CD14-positive monocyte (primary cell): ENCODE results near the gene PER3. TPM values are rescaled to one million over a fixed set of nuclear protein-coding genes. Genes with fewer than 3 reads are reported as not detected.

Experiments
- DNase-seq, 3 donors: peaks; one replicate each; pipeline ENCODE4 v3.0.0-alpha.2; 2011 to 2022
- H2AFZ ChIP-seq: 2 replicates; pipeline ENCODE4 v1.6.0; 2012; ENCODE audit warnings: mild to moderate bottlenecking, low read depth, low read length, inconsistent platforms; ENCODE audit not compliant: insufficient read depth, poor library complexity, severe bottlenecking
- H3K27ac ChIP-seq, 2 donors: 1 replicate in 1 of 2; 2 replicates in 1 of 2; pipeline ENCODE4 v1.5.1; 2012 to 2013; ENCODE audit warnings: low read length in 2 of 2, control low read depth in 1 of 2, inconsistent platforms in 1 of 2, low read depth in 1 of 2, mild to moderate bottlenecking in 1 of 2
- H3K27me3 ChIP-seq, 2 donors: one replicate each; pipeline versions ENCODE4 v1.6.0 to v1.6.1; 2011 to 2013; ENCODE audit warnings: low read length in 2 of 2; ENCODE audit not compliant: control insufficient read depth in 2 of 2, insufficient read depth in 2 of 2
- H3K36me3 ChIP-seq, 2 donors: replicated peaks in 1 of 2; 1 replicate in 1 of 2; 2 replicates in 1 of 2; pipeline versions ENCODE4 v1.5.1 to v1.6.1; 2012 to 2013; ENCODE audit warnings: low read length in 2 of 2, control low read depth in 1 of 2, inconsistent platforms in 1 of 2, mild to moderate bottlenecking in 1 of 2; ENCODE audit not compliant: insufficient read depth in 2 of 2, control insufficient read depth in 1 of 2
- H3K4me1 ChIP-seq, 2 donors: 1 replicate in 1 of 2; 2 replicates in 1 of 2; pipeline versions ENCODE4 v1.5.1 to v1.6.1; 2012 to 2013; ENCODE audit warnings: low read length in 2 of 2, control low read depth in 1 of 2, inconsistent platforms in 1 of 2, mild to moderate bottlenecking in 1 of 2, moderate library complexity in 1 of 2; ENCODE audit not compliant: insufficient read depth in 2 of 2, control insufficient read depth in 1 of 2
- H3K4me2 ChIP-seq: replicated peaks from 2 replicates; pipeline ENCODE3; 2012; ENCODE audit warnings: low read length, moderate library complexity, mild to moderate bottlenecking; ENCODE audit not compliant: poor library complexity, severe bottlenecking; ENCODE audit errors: extremely low read depth
- H3K4me3 ChIP-seq, 3 experiments: fragments of 200-600 bp in 1 of 3; sonication (generic) in 1 of 3; replicated peaks in 1 of 3; 1 replicate in 2 of 3; 2 replicates in 1 of 3; pipeline ENCODE4 v1.5.1; 2011 to 2013; ENCODE audit warnings: low read length in 3 of 3, mild to moderate bottlenecking in 3 of 3, control low read depth in 2 of 3, low read depth in 2 of 3, inconsistent platforms in 1 of 3, moderate library complexity in 1 of 3
- H3K79me2 ChIP-seq: 2 replicates; pipeline ENCODE4 v1.6.0; 2012; ENCODE audit warnings: mild to moderate bottlenecking, control low read depth, inconsistent platforms, low read length, moderate library complexity; ENCODE audit not compliant: insufficient read depth
- H3K9ac ChIP-seq: 2 replicates; pipeline ENCODE4 v1.6.0; 2017; ENCODE audit warnings: low read length, mild to moderate bottlenecking; ENCODE audit not compliant: insufficient read depth, poor library complexity, severe bottlenecking
- H3K9me3 ChIP-seq, 2 donors: replicated peaks in 1 of 2; 1 replicate in 1 of 2; 2 replicates in 1 of 2; pipeline versions ENCODE4 v1.5.1 to v1.6.1; 2012 to 2013; ENCODE audit warnings: low read length in 2 of 2, control low read depth in 1 of 2; ENCODE audit not compliant: control insufficient read depth in 1 of 2, insufficient read depth in 1 of 2
- H4K20me1 ChIP-seq: 2 replicates; pipeline ENCODE4 v1.6.0; 2012; ENCODE audit warnings: mild to moderate bottlenecking, low read length, control low read depth, moderate library complexity; ENCODE audit not compliant: insufficient read depth
- H3K27ac Mint-ChIP-seq, 7 donors: one replicate each; pipeline ENCODE4 v1.8.0; 2020; ENCODE audit warnings: mild to moderate bottlenecking in 7 of 7, mixed read lengths in 7 of 7, moderate library complexity in 6 of 7, inconsistent platforms in 2 of 7
- H3K27me3 Mint-ChIP-seq, 3 donors: one replicate each; pipeline ENCODE4 v1.8.0; 2021 to 2022; ENCODE audit warnings: low read depth in 3 of 3, mild to moderate bottlenecking in 3 of 3, mixed read lengths in 3 of 3, moderate library complexity in 3 of 3, inconsistent platforms in 1 of 3
- H3K36me3 Mint-ChIP-seq, 2 donors: one replicate each; pipeline ENCODE4 v1.8.0; 2020; ENCODE audit warnings: mixed read lengths in 2 of 2, inconsistent platforms in 1 of 2, mild to moderate bottlenecking in 1 of 2
- H3K4me1 Mint-ChIP-seq: one replicate; pipeline ENCODE4 v1.8.0; 2020; ENCODE audit warnings: mild to moderate bottlenecking, mixed read lengths
- H3K4me3 Mint-ChIP-seq, 2 donors: one replicate each; pipeline ENCODE4 v1.8.0; 2020; ENCODE audit warnings: mild to moderate bottlenecking in 2 of 2, mixed read lengths in 2 of 2, moderate library complexity in 1 of 2
- H3K9me3 Mint-ChIP-seq, 7 donors: one replicate each; pipeline ENCODE4 v1.8.0; 2020 to 2022; ENCODE audit warnings: mixed read lengths in 7 of 7, mild to moderate bottlenecking in 6 of 7, moderate library complexity in 6 of 7, inconsistent platforms in 2 of 7
- WGBS: methylation state at CpG from one replicate; pipeline ENCODE4 v1.1.5; 2013; ENCODE audit warnings: missing lambda C conversion rate; ENCODE audit not compliant: insufficient coverage; 5-methylcytosine and 5-hydroxymethylcytosine counted together
- intact Hi-C, 2 donors: fragments of 100-400 bp; cut with micrococcal nuclease; formaldehyde crosslinking; loops; one replicate each; pipeline versions ENCODE4 v1.15.0 to v1.15.1; 2023
- polyA plus RNA-seq, 3 donors: library from polyadenylated mRNA; depleted of rRNA in 1 of 3; unstranded in 2 of 3; stranded (reverse) in 1 of 3; fragments of 300-500 nt in 2 of 3; fragments of >200 nt in 1 of 3; fragmentation: Illumina TruSeq in 2 of 3; gene quantifications; 1 replicate in 2 of 3; 2 replicates in 1 of 3; pipeline ENCODE4 v1.2.3, GENCODE V29; 2012 to 2021
- TF ChIP-seq, protein P1 (sequence below): fragments of 200-600 bp; IDR thresholded peaks from one replicate; pipeline ENCODE4 v1.8.0; 2022; ENCODE audit warnings: antibody characterized with exemption, mild to moderate bottlenecking

PER3 gene
- polyA plus RNA-seq, 3 donors, result 0.46 to 2.3 (median 2.0) TPM

- no peaks in the 10 kb centered on the region for H3K79me2 ChIP-seq
- H3K27me3 Mint-ChIP-seq, result peaks cover 5 to 11% (median 5%) of the 10 kb centered on the region in 3 donors
- TF ChIP-seq, protein P1, sequence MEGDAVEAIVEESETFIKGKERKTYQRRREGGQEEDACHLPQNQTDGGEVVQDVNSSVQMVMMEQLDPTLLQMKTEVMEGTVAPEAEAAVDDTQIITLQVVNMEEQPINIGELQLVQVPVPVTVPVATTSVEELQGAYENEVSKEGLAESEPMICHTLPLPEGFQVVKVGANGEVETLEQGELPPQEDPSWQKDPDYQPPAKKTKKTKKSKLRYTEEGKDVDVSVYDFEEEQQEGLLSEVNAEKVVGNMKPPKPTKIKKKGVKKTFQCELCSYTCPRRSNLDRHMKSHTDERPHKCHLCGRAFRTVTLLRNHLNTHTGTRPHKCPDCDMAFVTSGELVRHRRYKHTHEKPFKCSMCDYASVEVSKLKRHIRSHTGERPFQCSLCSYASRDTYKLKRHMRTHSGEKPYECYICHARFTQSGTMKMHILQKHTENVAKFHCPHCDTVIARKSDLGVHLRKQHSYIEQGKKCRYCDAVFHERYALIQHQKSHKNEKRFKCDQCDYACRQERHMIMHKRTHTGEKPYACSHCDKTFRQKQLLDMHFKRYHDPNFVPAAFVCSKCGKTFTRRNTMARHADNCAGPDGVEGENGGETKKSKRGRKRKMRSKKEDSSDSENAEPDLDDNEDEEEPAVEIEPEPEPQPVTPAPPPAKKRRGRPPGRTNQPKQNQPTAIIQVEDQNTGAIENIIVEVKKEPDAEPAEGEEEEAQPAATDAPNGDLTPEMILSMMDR, result no peak
- peaks cover 5% of the 10 kb centered on the region for H3K4me1 Mint-ChIP-seq
- H3K4me3 ChIP-seq, result no peak overlapping the region
- H3K36me3 Mint-ChIP-seq, result no peaks in the 10 kb centered on the region
- no peaks in the 10 kb centered on the region for H4K20me1 ChIP-seq
- no peak overlapping the region for H3K27ac Mint-ChIP-seq
- H3K4me2 ChIP-seq, result no peak overlapping the region
- H3K27me3 ChIP-seq, result no peaks in the 10 kb centered on the region
- 82% methylated on average over 3 of the region's 4 CpGs for WGBS
- peaks cover 0 to 2% (median 0%) of the 10 kb centered on the region in 7 donors for H3K9me3 Mint-ChIP-seq
- no peaks in the 10 kb centered on the region for H3K36me3 ChIP-seq
- no peak for DNase-seq
- no peak overlapping the region for H3K27ac ChIP-seq
- intact Hi-C loops, result no loop called here
- no peak overlapping the region for H3K9ac ChIP-seq
- peaks cover 4 to 10% of the 10 kb centered on the region in 2 donors for H3K4me1 ChIP-seq
- no peak overlapping the region for H3K4me3 Mint-ChIP-seq
- H3K9me3 ChIP-seq, result no peaks in the 10 kb centered on the region
- H2AFZ ChIP-seq, result no peak overlapping the region
Observed at GRCh38 chr1:7857985-7858384, 73.9 kb downstream of the PER3 start.

GRCh38 chr1:7859406-7859805 lies 75.3 kb downstream of the PER3 start:
- no peak overlapping the region for H3K4me3 Mint-ChIP-seq
- H3K9ac ChIP-seq, result no peak overlapping the region
- no peaks in the 10 kb centered on the region for H3K27me3 ChIP-seq
- intact Hi-C loops, result no loop called here
- H3K36me3 Mint-ChIP-seq, result no peaks in the 10 kb centered on the region
- TF ChIP-seq, protein P1, result no peak
- H3K4me1 ChIP-seq, result peaks cover 4 to 10% of the 10 kb centered on the region in 2 donors
- H3K4me3 ChIP-seq, result no peak overlapping the region
- DNase-seq, result no peak
- no peak overlapping the region for H3K4me2 ChIP-seq
- peaks cover 3 to 6% (median 5%) of the 10 kb centered on the region in 3 donors for H3K27me3 Mint-ChIP-seq
- H3K79me2 ChIP-seq, result no peaks in the 10 kb centered on the region
- H2AFZ ChIP-seq, result no peak overlapping the region
- H3K27ac Mint-ChIP-seq, result no peak overlapping the region
- H3K4me1 Mint-ChIP-seq, result peaks cover 5% of the 10 kb centered on the region
- WGBS, result 99% methylated on average over 6 of the region's 7 CpGs
- H3K27ac ChIP-seq, result no peak overlapping the region
- peaks cover 0 to 2% (median 0%) of the 10 kb centered on the region in 7 donors for H3K9me3 Mint-ChIP-seq
- H3K36me3 ChIP-seq, result no peaks in the 10 kb centered on the region
- H4K20me1 ChIP-seq, result no peaks in the 10 kb centered on the region
- no peaks in the 10 kb centered on the region for H3K9me3 ChIP-seq
